OCI-LY3 (cell line): Measurements from ENCODE around the gene SSUH2.

Source experiments
- CTCF ChIP-seq: fragments of 200-600, 300-600 bp; sonication (generic); IDR thresholded peaks from 2 replicates; pipeline ENCODE4 v1.5.1; 2014; ENCODE audit warnings: antibody characterized with exemption, low read length, low read depth
- EZH2phosphoT487 ChIP-seq: fragments of 200-600 bp; shearing (Covaris generic); IDR thresholded peaks from 2 replicates; pipeline ENCODE4 v1.6.1; 2018; ENCODE audit warnings: antibody characterized with exemption, mixed run types, low read depth

DNA sequence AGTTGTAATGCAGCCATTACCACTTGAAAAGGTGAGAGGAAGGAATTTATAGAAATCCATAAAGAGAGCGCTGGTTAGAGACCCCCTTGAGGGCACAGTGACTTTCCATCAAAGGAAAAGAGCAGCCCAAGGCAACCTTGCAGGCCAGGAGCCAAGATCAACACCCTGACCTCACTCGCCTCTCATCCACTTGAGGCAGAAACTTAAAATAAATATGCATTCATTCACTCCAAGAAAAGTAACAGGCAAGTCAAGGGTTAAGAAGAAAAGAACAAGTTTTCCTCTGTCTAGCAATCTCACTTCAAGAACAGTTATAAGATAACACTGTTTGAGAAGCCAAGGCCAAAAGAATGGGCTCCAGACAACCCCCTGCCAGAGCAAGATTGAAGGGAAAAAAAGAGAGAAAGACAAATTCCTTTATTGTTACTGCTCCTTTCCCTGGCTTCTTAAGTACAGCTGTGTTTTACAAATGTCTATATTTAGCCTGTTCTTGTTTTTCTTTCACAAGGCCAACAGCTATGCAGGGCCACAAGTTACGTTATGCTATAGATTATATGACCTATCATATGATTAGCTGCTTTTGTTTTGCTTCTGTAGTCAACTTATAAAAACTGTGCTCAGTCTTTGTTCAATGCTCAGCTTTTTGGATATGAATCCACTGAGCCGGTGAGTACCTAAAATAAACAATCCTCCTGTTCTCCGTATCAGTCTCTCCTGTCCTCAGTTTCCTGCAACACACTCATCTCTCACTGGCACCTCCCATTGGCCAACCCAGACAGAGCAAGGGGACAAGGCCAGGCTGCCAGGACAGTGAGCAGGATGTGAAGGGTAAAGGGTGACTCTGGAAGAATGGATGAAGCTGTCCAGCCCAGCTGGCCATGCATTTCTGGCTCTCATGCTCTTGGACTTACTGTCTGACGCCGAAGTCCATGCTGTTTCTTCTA, 15.8 kb upstream of the SSUH2 start:
- no peak for TF ChIP-seq CTCF
- no peak for TF ChIP-seq EZH2phosphoT487
